A549 (cell line): ENCODE results near the gene ASMTL. TPM values are rescaled to one million over a fixed set of nuclear protein-coding genes. Genes with fewer than 3 reads are reported as not detected.

Source experiments
- ATAC-seq, 2 experiments: fragments of 200-7000 bp in 1 of 2; fragments of >200 bp in 1 of 2; cut with Nextera tagmentation in 1 of 2; cut with Tn5 transposase in 1 of 2; 3 replicates each; pipeline versions ENCODE4 v1.8.0 to v1.9.1; 2018 to 2020; ENCODE audit warnings: mild to moderate bottlenecking in 1 of 2, moderate library complexity in 1 of 2
- CTCF ChIA-PET: fragments of 300-600 bp; sonication (Branson Sonifier 250); formaldehyde crosslinking; extraction: SDS; loops from one replicate; lab custom pipeline; 2021; ENCODE audit warnings: antibody characterized with exemption, inconsistent platforms; lab: Yijun Ruan, JAX
- POLR2A ChIA-PET: fragments of 350-600 bp; formaldehyde crosslinking; extraction: SDS; loops from one replicate; lab custom pipeline; 2021; ENCODE audit warnings: antibody characterized with exemption, inconsistent platforms; lab: Yijun Ruan, JAX
- DNase-seq, 2 experiments: peaks; one replicate each; pipeline versions ENCODE4 v3.0.0 to v3.0.0-alpha.2; 2011 to 2016; ENCODE audit warnings: low read depth in 1 of 2, low spot score in 1 of 2
- FAIRE-seq: peaks from 2 replicates; lab custom pipeline; 2011; peaks lifted over from hg19 to GRCh38; lab: Jason Lieb, UNC
- H3K27ac ChIP-seq, 2 experiments: fragments of >200 bp; sonication (Bioruptor Twin); formaldehyde crosslinking; 3 replicates each; pipeline ENCODE4 v1.5.1; 2016 to 2017
- H3K4me1 ChIP-seq: fragments of >200 bp; sonication (Bioruptor Twin); formaldehyde crosslinking; 3 replicates; pipeline ENCODE4 v1.6.1; 2016
- H3K4me2 ChIP-seq: fragments of >200 bp; sonication (Bioruptor Twin); formaldehyde crosslinking; 3 replicates; pipeline ENCODE4 v1.6.1; 2016
- H3K4me3 ChIP-seq: fragments of >200 bp; sonication (Bioruptor Twin); formaldehyde crosslinking; 3 replicates; pipeline ENCODE4 v1.5.1; 2016
- H3K9me3 ChIP-seq: fragments of >200 bp; sonication (Bioruptor Twin); formaldehyde crosslinking; 3 replicates; pipeline ENCODE4 v1.6.1; 2016
- ATOH8 ChIP-seq: fragments of 250-450 bp; sonication (Bioruptor Pico); IDR thresholded peaks from 2 replicates; pipeline ENCODE4 v1.5.0; 2020; ENCODE audit warnings: low read depth, mild to moderate bottlenecking, moderate library complexity
- CBX8 ChIP-seq: fragments of 200-600 bp; sonication (generic); IDR thresholded peaks from 2 replicates; pipeline ENCODE4 v1.6.1; 2016
- CEBPB ChIP-seq, 2 experiments: fragments of >200 bp in 1 of 2; sonication (Bioruptor Twin) in 1 of 2; formaldehyde crosslinking in 1 of 2; IDR thresholded peaks; 2 replicates each; pipeline ENCODE4 v1.6.1; 2012 to 2016
- CHD2 ChIP-seq: fragments of 150-350 bp; IDR thresholded peaks from 2 replicates; pipeline ENCODE4 v1.6.1; 2014; ENCODE audit warnings: low read length; ENCODE audit not compliant: partially characterized antibody
- E2F6 ChIP-seq: IDR thresholded peaks from 2 replicates; pipeline ENCODE4 v1.6.1; 2012; ENCODE audit warnings: low read depth, borderline replicate concordance
- EHMT2 ChIP-seq: fragments of 200-600 bp; sonication (generic); IDR thresholded peaks from 2 replicates; pipeline ENCODE4 v1.6.1; 2016; ENCODE audit warnings: antibody characterized with exemption, low read depth, mild to moderate bottlenecking, moderate library complexity
- EP300 ChIP-seq, 2 experiments: fragments of >200 bp; sonication (Bioruptor Twin); formaldehyde crosslinking; IDR thresholded peaks; 2 replicates in 1 of 2; 3 replicates in 1 of 2; pipeline ENCODE4 v1.6.1; 2016 to 2017
- ESRRA ChIP-seq: fragments of 150-350 bp; IDR thresholded peaks from 2 replicates; pipeline ENCODE4 v1.6.1; 2014; ENCODE audit warnings: mild to moderate bottlenecking, low read length, borderline replicate concordance
- FOSB ChIP-seq: fragments of 250-450 bp; sonication (Bioruptor Pico); IDR thresholded peaks from 2 replicates; pipeline ENCODE4 v1.5.0; 2020; ENCODE audit warnings: mild to moderate bottlenecking, moderate library complexity
- GATA3 ChIP-seq: IDR thresholded peaks from 2 replicates; pipeline ENCODE4 v1.6.1; 2012; ENCODE audit warnings: borderline replicate concordance
- HDAC2 ChIP-seq: fragments of 200-600 bp; sonication (generic); IDR thresholded peaks from 2 replicates; pipeline ENCODE4 v1.6.1; 2016
- HES2 ChIP-seq: fragments of >200 bp; sonication (Bioruptor Twin); formaldehyde crosslinking; IDR thresholded peaks from 2 replicates; pipeline ENCODE4 v1.6.1; 2016
- HMGXB4 ChIP-seq: fragments of 250-450 bp; sonication (Bioruptor Pico); IDR thresholded peaks from 2 replicates; pipeline ENCODE4 v1.5.0; 2021; ENCODE audit warnings: mild to moderate bottlenecking, moderate library complexity, borderline replicate concordance
- HOXB13 ChIP-seq: fragments of 250-450 bp; sonication (Bioruptor Pico); IDR thresholded peaks from 2 replicates; pipeline ENCODE4 v1.5.0; 2020; ENCODE audit warnings: low read depth, mild to moderate bottlenecking, moderate library complexity
- HOXB5 ChIP-seq: fragments of 250-450 bp; sonication (Bioruptor Pico); IDR thresholded peaks from 2 replicates; pipeline ENCODE4 v1.5.0; 2020; ENCODE audit warnings: mild to moderate bottlenecking, moderate library complexity
- JUNB ChIP-seq: fragments of >200 bp; sonication (Bioruptor Twin); formaldehyde crosslinking; IDR thresholded peaks from 2 replicates; pipeline ENCODE4 v1.6.1; 2016
- KDM5A ChIP-seq: fragments of 200-600 bp; sonication (generic); IDR thresholded peaks from 2 replicates; pipeline ENCODE4 v1.6.1; 2016; ENCODE audit warnings: antibody characterized with exemption, mild to moderate bottlenecking
- MAZ ChIP-seq: fragments of 150-350 bp; IDR thresholded peaks from 2 replicates; pipeline ENCODE4 v1.6.1; 2014; ENCODE audit warnings: antibody characterized with exemption, low read depth, low read length, borderline replicate concordance
- NPAS2 ChIP-seq: fragments of 250-450 bp; sonication (Bioruptor Pico); IDR thresholded peaks from 2 replicates; pipeline ENCODE4 v1.8.0; 2022; ENCODE audit warnings: mild to moderate bottlenecking, moderate library complexity, borderline replicate concordance
- NR3C1 ChIP-seq: fragments of >200 bp; sonication (Bioruptor Twin); formaldehyde crosslinking; IDR thresholded peaks from 3 replicates; pipeline ENCODE4 v1.6.1; 2017
- POLR2A ChIP-seq: IDR thresholded peaks from 2 replicates; pipeline ENCODE4 v1.6.1; 2012; ENCODE audit warnings: mild to moderate bottlenecking, low read length
- RAD21 ChIP-seq, 2 experiments: fragments of >200 bp in 1 of 2; sonication (Bioruptor Twin) in 1 of 2; formaldehyde crosslinking in 1 of 2; IDR thresholded peaks in 1 of 2; conservative IDR thresholded peaks in 1 of 2; 2 replicates in 1 of 2; 3 replicates in 1 of 2; pipeline ENCODE4 v1.6.1; 2012 to 2018; ENCODE audit warnings: inconsistent platforms in 1 of 2
- RARB ChIP-seq: fragments of 250-450 bp; sonication (Bioruptor Pico); IDR thresholded peaks from 2 replicates; pipeline ENCODE4 v1.8.0; 2021; ENCODE audit warnings: mild to moderate bottlenecking, moderate library complexity
- RCOR1 ChIP-seq: fragments of 150-350 bp; IDR thresholded peaks from 2 replicates; pipeline ENCODE4 v1.6.1; 2014; ENCODE audit warnings: antibody characterized with exemption, low read length, low read depth
- RNF2 ChIP-seq: fragments of 200-600 bp; sonication (generic); IDR thresholded peaks from 2 replicates; pipeline ENCODE4 v1.6.1; 2016; ENCODE audit warnings: low read depth, mild to moderate bottlenecking, antibody characterized with exemption, moderate library complexity, borderline replicate concordance
- SREBF2 ChIP-seq: fragments of 450-650 bp; IDR thresholded peaks from 2 replicates; pipeline ENCODE4 v1.6.1; 2014; ENCODE audit warnings: mild to moderate bottlenecking, moderate library complexity
- USF2 ChIP-seq: fragments of 450-650 bp; IDR thresholded peaks from 2 replicates; pipeline ENCODE4 v1.6.1; 2014; ENCODE audit warnings: antibody characterized with exemption
- ZC3H11A ChIP-seq: fragments of 450-650 bp; IDR thresholded peaks from 2 replicates; pipeline ENCODE4 v1.6.1; 2014; ENCODE audit warnings: antibody characterized with exemption, mild to moderate bottlenecking
- ZFP36 ChIP-seq: fragments of 450-650 bp; IDR thresholded peaks from 2 replicates; pipeline ENCODE4 v1.6.1; 2014; ENCODE audit warnings: borderline replicate concordance; ENCODE audit not compliant: partially characterized antibody
- ZNF302 ChIP-seq: fragments of 250-450 bp; sonication (Bioruptor Pico); IDR thresholded peaks from 2 replicates; pipeline ENCODE4 v1.9.0; 2021; ENCODE audit warnings: inconsistent platforms, mild to moderate bottlenecking, moderate library complexity
- WGBS: methylation state at CpG from one replicate; pipeline ENCODE4 v1.1.6; 2017; ENCODE audit errors: missing lambda C conversion rate; 5-methylcytosine and 5-hydroxymethylcytosine counted together
- polyA plus RNA-seq, 4 experiments: library from polyadenylated mRNA; depleted of rRNA in 3 of 4; stranded (reverse); fragments of >200 nt; fragmentation: RNase III in 1 of 4; extraction: RNeasy Plus Mini Kit Qiagen cat#74134 plus additional on column Dnase treatment in 1 of 4; gene quantifications; 2 replicates in 3 of 4; 3 replicates in 1 of 4; pipeline ENCODE4 v1.2.3, GENCODE V29; 2011 to 2017

ASMTL gene
- polyA plus RNA-seq, 2 of the 4 experiments (the other 2 are of a cell fraction), result 12.3 to 15.4 TPM

GRCh38 chrX:1360171-1360570 lies 92.5 kb downstream of the ASMTL start:
- Histone ChIP-seq H3K9me3 (no peaks in the 10 kb centered on the region), H3K4me3 (no peak overlapping the region), H3K4me1 (no peaks in the 10 kb centered on the region)
- CTCF ChIA-PET, result no interaction called here
- ATAC-seq (no peak), FAIRE-seq (no peak)
- TF ChIP-seq HDAC2, result no peak
- TF ChIP-seq EP300 (IDR thresholded peaks at IDR 0.05), result no peak
- no peak for TF ChIP-seq JUNB
- no peak for TF ChIP-seq RARB (CRISPR knock-in tag)
- no peak for TF ChIP-seq ZC3H11A
- TF ChIP-seq CBX8, result no peak
- TF ChIP-seq MAZ, result no peak
- TF ChIP-seq RCOR1, result no peak
- no peak for TF ChIP-seq POLR2A
- no peak for TF ChIP-seq NPAS2 (CRISPR knock-in tag)
- TF ChIP-seq ATOH8 (CRISPR knock-in tag), result no peak
- no peak for TF ChIP-seq GATA3
- TF ChIP-seq ZNF302, result no peak
- no peak for TF ChIP-seq ZFP36
- TF ChIP-seq NR3C1, result no peak
- TF ChIP-seq CEBPB (IDR thresholded peaks at IDR 0.05), result no peak
- TF ChIP-seq HOXB13, result no peak
- TF ChIP-seq SREBF2, result no peak
- TF ChIP-seq, all 56 proteins: peak for 0
- WGBS, result 62% methylated on average over 2 of the region's 2 CpGs
- Histone ChIP-seq H3K27ac (no peak overlapping the region), H3K4me2 (no peak overlapping the region)
- DNase-seq, result no peak
- POLR2A ChIA-PET, result no interaction called here

- no peak overlapping the region for H3K27ac ChIP-seq
- no peak for TF ChIP-seq RAD21 (conservative IDR thresholded peaks at IDR 0.05 in 1 of 2, IDR thresholded peaks at IDR 0.05 in 1 of 2)
- TF ChIP-seq NPAS2 (CRISPR knock-in tag), result no peak
- TF ChIP-seq EHMT2, result no peak
- no peak for TF ChIP-seq CBX8
- no peak for TF ChIP-seq E2F6
- no peak for TF ChIP-seq HES2
- TF ChIP-seq FOSB, result no peak
- no peak for TF ChIP-seq RNF2
- no peak for TF ChIP-seq ESRRA
- no peak for TF ChIP-seq HMGXB4 (CRISPR knock-in tag)
- no peak for TF ChIP-seq GATA3
- TF ChIP-seq KDM5A, result no peak
- TF ChIP-seq USF2, result no peak
- TF ChIP-seq CHD2, result no peak
- no peak for TF ChIP-seq HOXB5 (CRISPR knock-in tag)
- no peak for TF ChIP-seq HOXB13
- TF ChIP-seq, all 56 proteins: peak for 0
- FAIRE-seq (no peak), ATAC-seq (peak; percentile 22 to 26; a peak in 2 of 6 replicates), DNase-seq (no peak)
- Histone ChIP-seq H3K9me3 (no peaks in the 10 kb centered on the region), H3K4me3 (no peak overlapping the region), H3K4me1 (no peaks in the 10 kb centered on the region), H3K4me2 (no peak overlapping the region)
- ChIA-PET POLR2A (no interaction called here), CTCF (no interaction called here)
- WGBS, result 84% methylated on average over 4 of the region's 4 CpGs
These were observed 93.2 kb downstream of the ASMTL start for GRCh38 chrX:1359477-1359873.
